Measurements from ENCODE around the gene ZNF467.

Gene ZNF467

DNA sequence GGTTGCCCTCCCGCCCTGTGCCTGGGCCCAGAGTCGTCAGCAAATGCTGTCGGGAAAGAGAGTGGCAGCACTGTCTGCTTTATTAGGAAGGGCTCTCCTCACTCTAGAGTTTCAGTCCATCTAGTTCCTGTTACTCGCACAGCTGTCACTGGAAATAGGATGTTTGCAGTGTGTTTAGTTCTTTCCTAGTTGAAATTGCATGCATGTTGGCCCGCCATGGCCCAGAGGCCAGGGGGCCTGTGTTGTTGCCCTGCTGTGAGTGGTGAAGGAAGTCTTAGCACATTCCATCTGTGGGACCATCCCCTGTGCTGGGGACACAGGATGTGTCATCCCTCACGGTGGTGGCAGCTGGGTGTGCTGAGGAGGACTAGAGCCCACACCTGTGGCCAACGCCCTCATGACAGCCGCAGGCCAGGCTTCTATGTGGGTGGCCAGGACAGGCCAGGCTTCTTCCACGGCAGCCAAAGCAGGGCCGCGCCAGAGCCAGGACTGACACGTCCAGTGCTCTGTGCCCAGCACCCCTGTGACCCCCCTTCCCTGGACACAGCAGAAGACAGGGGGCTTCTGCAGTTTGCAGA, 45.4 kb downstream of the ZNF467 start:
- no peak for DNase-seq (ENCODE audit: low read depth in 2 of 2)

- no peak for DNase-seq (ENCODE audit: low read depth in 2 of 2)
Observed at GRCh38 chr7:149727053-149727898, 46.1 kb downstream of the ZNF467 start.

GRCh38 chr7:149725916-149726315, 47.5 kb downstream of the ZNF467 start:
- DNase-seq (ENCODE audit: low read depth in 2 of 2) = no peak

GRCh38 chr7:149725426-149725821, 48.0 kb downstream of the ZNF467 start:
- no peak for DNase-seq (ENCODE audit: low read depth in 2 of 2)

- no peak for DNase-seq (ENCODE audit: low read depth in 2 of 2)
Observed at GRCh38 chr7:149724661-149725425, 48.5 kb downstream of the ZNF467 start.

- DNase-seq (ENCODE audit: low read depth in 2 of 2) = no peak
Observed at GRCh38 chr7:149723795-149724495, 49.4 kb downstream of the ZNF467 start.

DNA sequence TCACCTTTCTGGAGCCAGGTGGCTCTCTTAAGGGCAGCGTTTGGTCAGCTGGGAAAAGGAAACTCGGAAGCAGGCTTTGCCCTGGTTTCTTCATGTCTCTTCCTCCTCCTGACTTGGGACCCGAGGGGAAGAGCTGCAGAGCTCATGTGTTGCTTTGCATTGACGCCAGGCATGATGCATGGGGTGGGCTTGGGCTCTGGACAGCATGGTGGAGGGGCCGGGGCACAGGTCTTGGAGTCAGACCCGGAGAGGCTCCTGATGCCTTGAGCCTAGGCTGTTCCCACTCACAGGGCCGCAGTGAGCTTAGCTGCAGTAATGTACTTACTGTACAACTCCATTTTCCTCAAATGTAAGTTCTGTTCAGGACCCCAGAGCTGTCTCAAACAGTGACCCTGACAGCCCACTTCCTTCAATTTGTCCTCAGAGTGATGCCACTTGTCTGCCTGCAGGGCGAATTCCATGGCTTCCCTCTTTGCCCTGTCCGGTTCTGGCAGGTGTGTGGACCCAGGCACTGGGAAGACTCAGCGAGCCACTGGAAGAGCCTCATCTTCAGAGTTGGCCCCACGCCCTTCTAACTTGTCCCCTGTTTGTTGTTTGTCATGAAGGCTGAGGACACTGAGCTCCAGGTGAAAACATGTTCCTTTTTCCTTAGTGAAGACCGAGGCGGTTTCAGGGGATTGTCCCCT, 50.2 kb downstream of the ZNF467 start:
- DNase-seq (ENCODE audit: low read depth in 2 of 2) = no peak

DNA sequence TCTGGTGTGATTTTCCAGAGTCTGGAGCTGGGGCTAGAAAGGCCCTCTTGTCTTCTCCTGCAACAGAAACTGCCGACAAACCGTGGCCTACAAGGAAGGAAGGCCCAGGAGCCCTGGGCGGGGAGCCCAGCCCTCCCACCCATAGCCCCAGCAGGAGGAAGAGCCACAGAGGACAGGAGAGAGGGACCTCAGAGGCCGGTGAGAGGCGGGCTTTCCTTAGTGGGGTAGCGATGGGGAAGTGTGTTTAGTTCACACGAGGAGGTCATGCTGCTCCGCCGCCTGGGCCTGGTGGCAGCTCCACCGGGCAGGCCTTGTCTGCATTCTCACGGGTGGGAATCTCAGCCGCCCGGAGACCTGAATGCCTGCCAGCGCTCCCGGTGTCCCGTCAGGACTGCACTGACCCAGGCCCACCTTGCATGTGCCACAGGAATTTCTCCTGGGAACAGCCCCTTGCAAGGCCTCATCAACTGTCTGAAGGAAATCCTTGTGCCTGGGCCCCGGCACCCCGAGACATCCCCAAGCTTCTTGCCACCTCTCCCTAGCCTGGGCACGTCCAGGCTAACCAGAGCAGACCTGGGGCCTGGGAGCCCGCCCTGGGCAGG, 50.9 kb downstream of the ZNF467 start:
- DNase-seq (ENCODE audit: low read depth in 2 of 2) = no peak

- no peak for DNase-seq (ENCODE audit: low read depth in 2 of 2)
Observed at GRCh38 chr7:149721084-149721601, 52.2 kb downstream of the ZNF467 start.

- DNase-seq (ENCODE audit: low read depth in 2 of 2) = no peak
Observed at GRCh38 chr7:149720372-149721083, 52.9 kb downstream of the ZNF467 start.

GRCh38 chr7:149719912-149720335, 53.5 kb downstream of the ZNF467 start:
- no peak for DNase-seq (ENCODE audit: low read depth in 2 of 2)

DNA sequence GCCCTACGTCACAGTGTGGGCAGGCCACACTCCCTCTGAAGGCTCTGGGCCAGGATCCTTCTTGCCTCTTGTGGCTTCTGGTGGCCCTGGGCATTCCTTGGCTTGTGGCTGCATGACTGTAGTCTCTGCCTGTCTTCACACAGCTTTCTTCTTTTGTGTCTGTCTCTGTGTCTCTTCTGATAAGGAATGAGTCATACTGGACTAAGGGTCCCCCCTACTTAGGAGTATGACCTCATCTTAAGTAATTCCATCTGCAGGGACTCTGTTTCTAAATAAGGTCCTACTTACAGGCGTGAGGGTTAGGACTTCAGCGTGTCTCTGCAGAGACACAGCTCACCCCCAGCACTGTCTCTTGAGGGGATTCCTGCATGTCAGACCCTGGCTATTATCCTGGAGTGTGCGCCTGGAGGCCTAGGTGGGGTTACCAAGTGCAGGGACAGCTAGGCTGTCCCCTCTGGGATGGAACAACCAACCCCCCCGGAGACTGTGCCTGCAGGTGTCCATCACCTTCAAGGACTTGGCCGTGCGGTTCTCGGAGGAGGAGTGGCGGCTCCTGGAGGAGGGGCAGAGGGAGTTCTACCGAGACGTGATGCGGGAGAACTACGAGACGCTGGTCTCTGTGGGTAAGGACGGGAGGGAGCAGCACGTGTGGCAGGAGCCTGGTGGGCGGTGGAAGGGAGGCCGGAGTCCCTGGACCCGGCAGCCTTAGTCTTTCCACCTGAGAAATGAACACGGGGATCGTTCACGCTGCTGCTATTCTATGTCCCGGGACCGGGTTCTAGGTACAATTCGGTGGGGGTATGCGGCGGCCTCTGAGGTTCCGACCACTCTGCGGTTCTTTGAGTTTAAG, 54.1 kb downstream of the ZNF467 start:
- no peak for DNase-seq (ENCODE audit: low read depth in 2 of 2)

DNA sequence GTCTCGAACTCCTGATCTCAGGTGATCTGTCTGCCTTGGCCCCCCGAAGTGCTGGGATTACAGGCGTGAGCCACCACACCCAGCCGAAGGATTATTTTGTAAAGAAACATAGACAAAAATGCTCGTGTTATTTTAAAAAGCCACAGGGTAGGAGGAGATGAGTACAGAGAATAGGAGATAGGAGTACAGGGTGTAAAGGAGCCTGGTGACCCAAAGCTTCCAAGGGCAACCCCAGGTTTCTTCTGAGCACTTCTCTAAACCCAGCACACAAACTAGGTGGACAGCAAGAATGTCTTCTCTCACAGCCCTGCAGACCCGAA, 54.7 kb downstream of the ZNF467 start:
- no peak for DNase-seq (ENCODE audit: low read depth in 2 of 2)

GRCh38 chr7:149717481-149717880, 55.9 kb downstream of the ZNF467 start:
- DNase-seq (ENCODE audit: low read depth in 2 of 2) = no peak

GRCh38 chr7:149716932-149717307, 56.5 kb downstream of the ZNF467 start:
- DNase-seq (ENCODE audit: low read depth in 2 of 2) = no peak

DNA sequence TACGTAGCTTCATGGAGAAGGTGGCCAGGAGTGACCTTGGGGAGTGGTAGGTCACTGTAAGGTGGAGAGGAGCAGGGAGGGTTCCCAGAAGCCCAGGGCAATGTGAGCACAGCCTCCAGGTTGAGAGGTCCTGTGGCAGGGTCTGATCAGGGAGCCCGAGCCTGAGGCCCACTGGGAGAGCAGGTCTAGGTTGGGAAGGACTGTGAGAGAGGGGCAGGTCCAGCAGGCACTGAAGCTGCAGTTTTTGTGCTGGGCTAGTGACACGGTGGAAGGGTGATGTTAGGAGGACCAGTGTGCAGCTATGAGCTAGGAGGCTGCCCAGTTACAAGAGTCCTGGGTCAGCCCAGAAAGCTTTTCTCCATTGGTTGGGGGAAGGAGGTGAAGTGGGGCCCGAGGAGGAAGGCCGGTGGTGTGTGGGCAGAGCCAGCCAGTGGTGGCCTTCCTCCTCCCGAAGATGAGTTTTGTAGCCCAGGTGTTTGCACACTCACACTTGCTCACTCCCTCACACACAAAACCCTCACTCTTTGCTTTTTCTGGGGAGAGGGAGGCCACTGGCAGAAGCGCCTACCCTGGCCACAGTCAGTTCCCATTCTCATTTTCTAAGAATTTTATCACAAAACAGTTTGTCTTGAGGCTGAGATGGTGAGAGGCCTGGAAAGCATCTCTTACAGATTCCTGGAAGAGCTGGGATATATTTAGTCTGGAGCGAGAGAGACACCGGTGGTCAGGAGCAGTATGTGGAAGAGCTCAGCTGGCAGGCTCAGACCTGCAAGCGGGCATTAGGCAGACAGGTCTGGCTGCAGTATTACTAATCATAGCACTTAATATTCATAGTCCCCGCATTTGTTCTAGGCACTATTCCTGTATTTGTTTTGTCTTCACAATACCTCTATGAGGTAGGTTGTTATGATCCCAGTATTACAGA, 57.1 kb downstream of the ZNF467 start:
- no peak for DNase-seq (ENCODE audit: low read depth in 2 of 2)

DNA sequence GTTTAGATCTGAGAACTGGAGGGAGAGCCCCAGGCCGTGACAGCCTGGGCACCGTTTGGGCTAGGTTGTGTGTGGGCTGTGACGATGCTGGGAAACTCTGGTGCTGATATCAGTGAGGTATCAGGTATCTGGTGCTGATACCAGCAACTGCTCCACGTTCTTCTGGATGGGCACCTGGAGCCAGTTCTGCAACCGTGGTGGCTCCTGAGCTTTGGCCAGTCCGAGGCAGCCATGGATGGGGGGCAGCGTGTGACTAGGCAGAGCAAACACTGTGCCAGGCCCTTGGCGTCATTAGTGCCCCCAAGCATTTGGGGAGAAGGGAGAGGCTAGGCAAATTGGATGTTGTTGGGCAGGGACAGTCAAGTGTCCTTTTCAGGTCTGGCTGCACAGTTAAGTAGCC, 57.9 kb downstream of the ZNF467 start:
- no peak for DNase-seq (ENCODE audit: low read depth in 2 of 2)

GRCh38 chr7:149714910-149715471, 58.4 kb downstream of the ZNF467 start:
- DNase-seq (ENCODE audit: low read depth in 2 of 2) = no peak

Data from stimulated activated CD8-positive, alpha-beta memory T cell treated with anti-CD3 and anti-CD28 coated beads, Interleukin-15, amount 100 ng/mL, for 4 hours (primary cell).